ENCODE data around the gene SLC6A20. TPM values are rescaled to one million over a fixed set of nuclear protein-coding genes. Genes with fewer than 3 reads are reported as not detected.

SLC6A20 gene
- total RNA-seq, 1 donor from 2014 or later = not detected

- no peak for TF ChIP-seq CTCF (IDR thresholded peaks at IDR 0.05; ENCODE audit: borderline replicate concordance)
- DNase-seq = no peak
- no peaks in the 10 kb centered on the region for H3K36me3 ChIP-seq
- intact Hi-C loops (cut with micrococcal nuclease) = no loop called here
- H3K9me3 ChIP-seq (replicated peaks) = peaks cover 19% of the 10 kb centered on the region
- H3K4me1 ChIP-seq = no peaks in the 10 kb centered on the region
- no peak overlapping the region for H3K27ac ChIP-seq (replicated peaks)
- no peak overlapping the region for H3K4me3 ChIP-seq
- no peaks in the 10 kb centered on the region for H3K27me3 ChIP-seq (ENCODE audit: low read depth)
Observed at GRCh38 chr3:45783667-45784066, 12.7 kb downstream of the SLC6A20 start.

GRCh38 chr3:45782381-45782780, 14.0 kb downstream of the SLC6A20 start:
- Histone ChIP-seq H3K36me3 (no peaks in the 10 kb centered on the region), H3K4me1 (no peaks in the 10 kb centered on the region), H3K27me3 (ENCODE audit: low read depth) (no peaks in the 10 kb centered on the region), H3K27ac (replicated peaks) (no peak overlapping the region), H3K9me3 (replicated peaks) (peaks cover 9% of the 10 kb centered on the region), H3K4me3 (no peak overlapping the region)
- no peak for DNase-seq
- TF ChIP-seq CTCF (IDR thresholded peaks at IDR 0.05; ENCODE audit: borderline replicate concordance) = no peak
- intact Hi-C loops (cut with micrococcal nuclease) = no loop called here

GRCh38 chr3:45781841-45782240, 14.5 kb downstream of the SLC6A20 start:
- H3K4me3 ChIP-seq = no peak overlapping the region

GRCh38 chr3:45781271-45781670, 15.1 kb downstream of the SLC6A20 start:
- Histone ChIP-seq H3K36me3 (no peaks in the 10 kb centered on the region), H3K4me3 (no peak overlapping the region), H3K27me3 (ENCODE audit: low read depth) (no peaks in the 10 kb centered on the region), H3K9me3 (replicated peaks) (peaks cover 9% of the 10 kb centered on the region), H3K4me1 (no peaks in the 10 kb centered on the region), H3K27ac (replicated peaks) (no peak overlapping the region)
- TF ChIP-seq CTCF (IDR thresholded peaks at IDR 0.05; ENCODE audit: borderline replicate concordance) = no peak
- intact Hi-C loops (cut with micrococcal nuclease) = no loop called here
- DNase-seq = no peak

More at GRCh38 chr3:45781841-45782240, 14.5 kb downstream of the SLC6A20 start:
- intact Hi-C loops (cut with micrococcal nuclease) = no loop called here
- Histone ChIP-seq H3K9me3 (replicated peaks) (peaks cover 9% of the 10 kb centered on the region), H3K4me1 (no peaks in the 10 kb centered on the region), H3K27me3 (ENCODE audit: low read depth) (no peaks in the 10 kb centered on the region), H3K27ac (replicated peaks) (no peak overlapping the region), H3K36me3 (no peaks in the 10 kb centered on the region)
- TF ChIP-seq CTCF (IDR thresholded peaks at IDR 0.05; ENCODE audit: borderline replicate concordance) = no peak
- DNase-seq = no peak

GRCh38 chr3:45779746-45780735, 16.3 kb downstream of the SLC6A20 start:
- intact Hi-C loops (cut with micrococcal nuclease) = no loop called here
- peaks cover 8% of the 10 kb centered on the region for H3K9me3 ChIP-seq (replicated peaks)
- TF ChIP-seq CTCF (IDR thresholded peaks at IDR 0.05; ENCODE audit: borderline replicate concordance) = no peak
- no peaks in the 10 kb centered on the region for H3K4me1 ChIP-seq
- no peak for DNase-seq
- no peak overlapping the region for H3K27ac ChIP-seq (replicated peaks)
- H3K4me3 ChIP-seq = no peak overlapping the region
- no peaks in the 10 kb centered on the region for H3K36me3 ChIP-seq
- no peaks in the 10 kb centered on the region for H3K27me3 ChIP-seq (ENCODE audit: low read depth)

Data from left ventricle myocardium inferior (tissue), 1 donor.